HepG2 (cell line): ENCODE results near the gene RPS5. TPM values are rescaled to one million over a fixed set of nuclear protein-coding genes. Genes with fewer than 3 reads are reported as not detected.

Experiments used
- ASH2L ChIP-seq: fragments of 300-600, 200-600 bp; sonication (generic); IDR thresholded peaks from 2 replicates; pipeline ENCODE4 v1.7.0; 2017; ENCODE audit warnings: low read depth, mild to moderate bottlenecking, moderate library complexity, mixed read lengths, low read length; ENCODE audit not compliant: insufficient read length
- CENPT ChIP-seq: sonication (generic); formaldehyde crosslinking; IDR thresholded peaks from 2 replicates; pipeline ENCODE4 v1.8.0; 2022; ENCODE audit warnings: low read depth, mild to moderate bottlenecking, moderate library complexity, missing genetic modification reagents
- HDAC6 ChIP-seq: fragments of 200-600 bp; sonication (generic); IDR thresholded peaks from 2 replicates; pipeline ENCODE4 v1.7.0; 2017; ENCODE audit warnings: mild to moderate bottlenecking, antibody characterized with exemption, low read length, low read depth
- KLF12 ChIP-seq: sonication (generic); formaldehyde crosslinking; IDR thresholded peaks from 2 replicates; pipeline ENCODE4 v1.4.0; 2020; ENCODE audit warnings: missing genetic modification reagents, borderline replicate concordance
- NR2C2 ChIP-seq: sonication (generic); formaldehyde crosslinking; IDR thresholded peaks from 2 replicates; pipeline ENCODE4 v1.4.0; 2020; ENCODE audit warnings: missing genetic modification reagents, mild to moderate bottlenecking, moderate library complexity, borderline replicate concordance
- POLR2A ChIP-seq, 2 experiments: IDR thresholded peaks; 2 replicates each; pipeline ENCODE4 v1.6.1; 2011; ENCODE audit warnings: low read depth in 2 of 2, low read length in 2 of 2, mild to moderate bottlenecking in 1 of 2, moderate library complexity in 1 of 2; ENCODE audit not compliant: insufficient read depth in 1 of 2
- SRY ChIP-seq: sonication (generic); formaldehyde crosslinking; IDR thresholded peaks from 2 replicates; pipeline ENCODE4 v1.8.0; 2022; ENCODE audit warnings: mild to moderate bottlenecking, missing genetic modification reagents
- ZFP37 ChIP-seq: sonication (generic); formaldehyde crosslinking; IDR thresholded peaks from 2 replicates; pipeline ENCODE4 v1.4.0; 2020; ENCODE audit warnings: missing genetic modification reagents, borderline replicate concordance
- ZFP41 ChIP-seq: sonication (generic); formaldehyde crosslinking; IDR thresholded peaks from 2 replicates; pipeline ENCODE4 v1.4.0; 2020; ENCODE audit warnings: mild to moderate bottlenecking, missing genetic modification reagents, borderline replicate concordance
- ZNF282 ChIP-seq: fragments of 450-650 bp; IDR thresholded peaks from 2 replicates; pipeline ENCODE4 v1.6.1; 2018; ENCODE audit not compliant: partially characterized antibody
- ZNF878 ChIP-seq: sonication (generic); formaldehyde crosslinking; IDR thresholded peaks from 2 replicates; pipeline ENCODE4 v1.8.1; 2023; ENCODE audit warnings: mild to moderate bottlenecking, missing genetic modification reagents, moderate library complexity
- polyA plus RNA-seq, 8 experiments: library from polyadenylated mRNA; depleted of rRNA in 3 of 8; stranded (reverse) in 7 of 8; unstranded in 1 of 8; fragments of >200 nt; fragmentation: Illumina TruSeq in 4 of 8; extraction: Trizol in 4 of 8; gene quantifications; 2 replicates each; pipeline versions ENCODE4 v1.2.1 to v1.2.3, GENCODE V29; 2011 to 2016; ENCODE audit warnings: low read depth in 4 of 8, missing spikeins in 1 of 8, mixed read lengths in 1 of 8; ENCODE audit not compliant: insufficient read depth in 1 of 8
- total RNA-seq, 5 experiments: library from RNA; depleted of rRNA; stranded (reverse); fragments of >200 nt; fragmentation: Illumina TruSeq; extraction: Trizol; gene quantifications; 2 replicates each; pipeline ENCODE4 v1.2.3, GENCODE V29; 2016; ENCODE audit warnings: low read depth in 1 of 5
- TF ChIP-seq, protein P1 (sequence below): sonication (generic); formaldehyde crosslinking; IDR thresholded peaks from 2 replicates; pipeline ENCODE4 v1.9.0; 2021; ENCODE audit warnings: missing genetic modification reagents, borderline replicate concordance
- TF ChIP-seq, protein P2 (sequence below): sonication (generic); formaldehyde crosslinking; IDR thresholded peaks from 2 replicates; pipeline ENCODE4 v1.8.0; 2022; ENCODE audit warnings: mild to moderate bottlenecking, missing genetic modification reagents; ENCODE audit not compliant: insufficient replicate concordance
- TF ChIP-seq, protein P3 (sequence below): sonication (generic); formaldehyde crosslinking; IDR thresholded peaks from 2 replicates; pipeline ENCODE4 v1.9.0; 2021; ENCODE audit warnings: missing genetic modification reagents, borderline replicate concordance
- TF ChIP-seq, protein P4 (sequence below): sonication (generic); formaldehyde crosslinking; conservative IDR thresholded peaks from 2 replicates; pipeline ENCODE4 v1.8.0; 2022; ENCODE audit warnings: missing genetic modification reagents
- TF ChIP-seq, protein P5 (sequence below): sonication (generic); formaldehyde crosslinking; IDR thresholded peaks from 2 replicates; pipeline ENCODE4 v1.5.1; 2020; ENCODE audit warnings: missing genetic modification reagents, mild to moderate bottlenecking, borderline replicate concordance

RPS5 gene
- total and polyA plus RNA-seq, 2 of the 13 experiments (the other 11 are each of a cell fraction or from before 2014, with no cell fraction given), result 1,544 to 4,408 TPM

DNA sequence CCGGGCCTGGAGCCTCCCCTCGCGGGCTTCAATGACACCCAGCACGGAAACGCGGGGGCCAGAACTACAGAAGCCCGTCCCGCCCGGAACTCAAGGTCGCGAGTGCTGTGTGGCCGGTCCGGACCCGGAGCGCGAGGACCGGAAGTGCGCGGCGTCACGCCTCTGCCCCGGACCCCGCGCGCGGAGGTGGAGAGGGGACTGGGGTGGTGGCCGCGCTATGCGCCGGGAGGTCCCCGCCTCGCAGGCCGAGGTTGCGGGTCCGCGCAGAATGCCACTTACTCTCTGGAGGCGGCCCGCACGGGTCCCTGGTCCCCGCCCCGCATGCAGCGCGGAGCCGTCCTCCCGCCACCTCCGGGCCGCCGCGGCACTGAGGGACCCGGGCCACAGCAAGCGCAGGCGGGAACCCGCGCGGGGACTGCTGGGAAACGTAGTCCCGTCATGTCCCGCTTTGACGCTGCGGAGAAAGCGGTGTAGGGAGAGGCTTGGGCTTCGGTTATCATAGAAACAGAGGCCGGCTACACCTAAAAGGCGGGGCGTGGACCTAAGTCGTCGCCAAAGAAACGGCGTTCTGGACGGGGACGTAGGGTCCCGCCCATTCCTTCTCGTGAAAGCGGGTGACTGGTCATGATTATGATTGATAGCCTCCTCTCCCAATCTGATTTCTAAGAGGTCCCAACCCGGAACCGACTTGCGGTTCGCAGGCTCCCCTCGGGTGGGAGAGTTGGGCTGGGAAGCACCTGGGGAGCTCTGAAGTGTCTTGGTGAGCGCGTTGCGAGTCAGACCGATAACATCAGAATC lies 6.2 kb upstream of the RPS5 start, which contains the start of gene ZNF837 (continued):
- TF ChIP-seq, protein P1, sequence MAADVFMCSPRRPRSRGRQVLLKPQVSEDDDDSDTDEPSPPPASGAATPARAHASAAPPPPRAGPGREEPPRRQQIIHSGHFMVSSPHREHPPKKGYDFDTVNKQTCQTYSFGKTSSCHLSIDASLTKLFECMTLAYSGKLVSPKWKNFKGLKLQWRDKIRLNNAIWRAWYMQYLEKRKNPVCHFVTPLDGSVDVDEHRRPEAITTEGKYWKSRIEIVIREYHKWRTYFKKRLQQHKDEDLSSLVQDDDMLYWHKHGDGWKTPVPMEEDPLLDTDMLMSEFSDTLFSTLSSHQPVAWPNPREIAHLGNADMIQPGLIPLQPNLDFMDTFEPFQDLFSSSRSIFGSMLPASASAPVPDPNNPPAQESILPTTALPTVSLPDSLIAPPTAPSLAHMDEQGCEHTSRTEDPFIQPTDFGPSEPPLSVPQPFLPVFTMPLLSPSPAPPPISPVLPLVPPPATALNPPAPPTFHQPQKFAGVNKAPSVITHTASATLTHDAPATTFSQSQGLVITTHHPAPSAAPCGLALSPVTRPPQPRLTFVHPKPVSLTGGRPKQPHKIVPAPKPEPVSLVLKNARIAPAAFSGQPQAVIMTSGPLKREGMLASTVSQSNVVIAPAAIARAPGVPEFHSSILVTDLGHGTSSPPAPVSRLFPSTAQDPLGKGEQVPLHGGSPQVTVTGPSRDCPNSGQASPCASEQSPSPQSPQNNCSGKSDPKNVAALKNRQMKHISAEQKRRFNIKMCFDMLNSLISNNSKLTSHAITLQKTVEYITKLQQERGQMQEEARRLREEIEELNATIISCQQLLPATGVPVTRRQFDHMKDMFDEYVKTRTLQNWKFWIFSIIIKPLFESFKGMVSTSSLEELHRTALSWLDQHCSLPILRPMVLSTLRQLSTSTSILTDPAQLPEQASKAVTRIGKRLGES (CRISPR knock-in tag), result 0 out of 2 replicates have a peak, but pooled peaks have one; percentile 22
- TF ChIP-seq ZFP41 (CRISPR knock-in tag), result no peak
- peak; percentile 76 to 79 for TF ChIP-seq POLR2A (IDR thresholded peaks at IDR 0.05; ENCODE audit: insufficient read depth in 1 of 2, low read depth in 2 of 2, low read length in 2 of 2)
- no peak for TF ChIP-seq ZFP37 (CRISPR knock-in tag)
- TF ChIP-seq, protein P2, sequence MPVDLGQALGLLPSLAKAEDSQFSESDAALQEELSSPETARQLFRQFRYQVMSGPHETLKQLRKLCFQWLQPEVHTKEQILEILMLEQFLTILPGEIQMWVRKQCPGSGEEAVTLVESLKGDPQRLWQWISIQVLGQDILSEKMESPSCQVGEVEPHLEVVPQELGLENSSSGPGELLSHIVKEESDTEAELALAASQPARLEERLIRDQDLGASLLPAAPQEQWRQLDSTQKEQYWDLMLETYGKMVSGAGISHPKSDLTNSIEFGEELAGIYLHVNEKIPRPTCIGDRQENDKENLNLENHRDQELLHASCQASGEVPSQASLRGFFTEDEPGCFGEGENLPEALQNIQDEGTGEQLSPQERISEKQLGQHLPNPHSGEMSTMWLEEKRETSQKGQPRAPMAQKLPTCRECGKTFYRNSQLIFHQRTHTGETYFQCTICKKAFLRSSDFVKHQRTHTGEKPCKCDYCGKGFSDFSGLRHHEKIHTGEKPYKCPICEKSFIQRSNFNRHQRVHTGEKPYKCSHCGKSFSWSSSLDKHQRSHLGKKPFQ (CRISPR knock-in tag), result no peak
- no peak for TF ChIP-seq KLF12
- no peak for TF ChIP-seq HDAC6
- TF ChIP-seq, protein P3, sequence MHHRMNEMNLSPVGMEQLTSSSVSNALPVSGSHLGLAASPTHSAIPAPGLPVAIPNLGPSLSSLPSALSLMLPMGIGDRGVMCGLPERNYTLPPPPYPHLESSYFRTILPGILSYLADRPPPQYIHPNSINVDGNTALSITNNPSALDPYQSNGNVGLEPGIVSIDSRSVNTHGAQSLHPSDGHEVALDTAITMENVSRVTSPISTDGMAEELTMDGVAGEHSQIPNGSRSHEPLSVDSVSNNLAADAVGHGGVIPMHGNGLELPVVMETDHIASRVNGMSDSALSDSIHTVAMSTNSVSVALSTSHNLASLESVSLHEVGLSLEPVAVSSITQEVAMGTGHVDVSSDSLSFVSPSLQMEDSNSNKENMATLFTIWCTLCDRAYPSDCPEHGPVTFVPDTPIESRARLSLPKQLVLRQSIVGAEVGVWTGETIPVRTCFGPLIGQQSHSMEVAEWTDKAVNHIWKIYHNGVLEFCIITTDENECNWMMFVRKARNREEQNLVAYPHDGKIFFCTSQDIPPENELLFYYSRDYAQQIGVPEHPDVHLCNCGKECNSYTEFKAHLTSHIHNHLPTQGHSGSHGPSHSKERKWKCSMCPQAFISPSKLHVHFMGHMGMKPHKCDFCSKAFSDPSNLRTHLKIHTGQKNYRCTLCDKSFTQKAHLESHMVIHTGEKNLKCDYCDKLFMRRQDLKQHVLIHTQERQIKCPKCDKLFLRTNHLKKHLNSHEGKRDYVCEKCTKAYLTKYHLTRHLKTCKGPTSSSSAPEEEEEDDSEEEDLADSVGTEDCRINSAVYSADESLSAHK, result no peak
- peak; percentile 95 for TF ChIP-seq ASH2L
- TF ChIP-seq, protein P4, sequence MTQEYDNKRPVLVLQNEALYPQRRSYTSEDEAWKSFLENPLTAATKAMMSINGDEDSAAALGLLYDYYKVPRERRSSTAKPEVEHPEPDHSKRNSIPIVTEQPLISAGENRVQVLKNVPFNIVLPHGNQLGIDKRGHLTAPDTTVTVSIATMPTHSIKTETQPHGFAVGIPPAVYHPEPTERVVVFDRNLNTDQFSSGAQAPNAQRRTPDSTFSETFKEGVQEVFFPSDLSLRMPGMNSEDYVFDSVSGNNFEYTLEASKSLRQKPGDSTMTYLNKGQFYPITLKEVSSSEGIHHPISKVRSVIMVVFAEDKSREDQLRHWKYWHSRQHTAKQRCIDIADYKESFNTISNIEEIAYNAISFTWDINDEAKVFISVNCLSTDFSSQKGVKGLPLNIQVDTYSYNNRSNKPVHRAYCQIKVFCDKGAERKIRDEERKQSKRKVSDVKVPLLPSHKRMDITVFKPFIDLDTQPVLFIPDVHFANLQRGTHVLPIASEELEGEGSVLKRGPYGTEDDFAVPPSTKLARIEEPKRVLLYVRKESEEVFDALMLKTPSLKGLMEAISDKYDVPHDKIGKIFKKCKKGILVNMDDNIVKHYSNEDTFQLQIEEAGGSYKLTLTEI, result no peak
- TF ChIP-seq NR2C2 (CRISPR knock-in tag), result peak; percentile 96
- TF ChIP-seq SRY (CRISPR knock-in tag), result peak; percentile 95
- TF ChIP-seq, protein P5, sequence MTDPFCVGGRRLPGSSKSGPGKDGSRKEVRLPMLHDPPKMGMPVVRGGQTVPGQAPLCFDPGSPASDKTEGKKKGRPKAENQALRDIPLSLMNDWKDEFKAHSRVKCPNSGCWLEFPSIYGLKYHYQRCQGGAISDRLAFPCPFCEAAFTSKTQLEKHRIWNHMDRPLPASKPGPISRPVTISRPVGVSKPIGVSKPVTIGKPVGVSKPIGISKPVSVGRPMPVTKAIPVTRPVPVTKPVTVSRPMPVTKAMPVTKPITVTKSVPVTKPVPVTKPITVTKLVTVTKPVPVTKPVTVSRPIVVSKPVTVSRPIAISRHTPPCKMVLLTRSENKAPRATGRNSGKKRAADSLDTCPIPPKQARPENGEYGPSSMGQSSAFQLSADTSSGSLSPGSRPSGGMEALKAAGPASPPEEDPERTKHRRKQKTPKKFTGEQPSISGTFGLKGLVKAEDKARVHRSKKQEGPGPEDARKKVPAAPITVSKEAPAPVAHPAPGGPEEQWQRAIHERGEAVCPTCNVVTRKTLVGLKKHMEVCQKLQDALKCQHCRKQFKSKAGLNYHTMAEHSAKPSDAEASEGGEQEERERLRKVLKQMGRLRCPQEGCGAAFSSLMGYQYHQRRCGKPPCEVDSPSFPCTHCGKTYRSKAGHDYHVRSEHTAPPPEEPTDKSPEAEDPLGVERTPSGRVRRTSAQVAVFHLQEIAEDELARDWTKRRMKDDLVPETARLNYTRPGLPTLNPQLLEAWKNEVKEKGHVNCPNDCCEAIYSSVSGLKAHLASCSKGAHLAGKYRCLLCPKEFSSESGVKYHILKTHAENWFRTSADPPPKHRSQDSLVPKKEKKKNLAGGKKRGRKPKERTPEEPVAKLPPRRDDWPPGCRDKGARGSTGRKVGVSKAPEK (CRISPR knock-in tag), result no peak
- TF ChIP-seq CENPT, result 0 out of 2 replicates have a peak, but pooled peaks have one; percentile 67
- 0 out of 2 replicates have a peak, but pooled peaks have one; percentile 26 for TF ChIP-seq ZNF878
- no peak for TF ChIP-seq ZNF282
